Cerebellar nuclear complex (tissue), 1 donor: Measurements from ENCODE around the gene BIVM.
A peak's percentile ranks its signal among the peaks of the same experiment; 100 is the strongest.

ENCODE experiments used
- DNase-seq, 2 experiments: peaks; one replicate each; lab custom pipeline; 2025; lab: John Stamatoyannopoulos, UW

The BIVM gene

GRCh38 chr13:102881819-102882686, 83.1 kb downstream of the BIVM start:
- DNase-seq, result peak in 1 of 2 experiments; percentile 75
